ENCODE results near the gene APRT.

Gene APRT

GRCh38 chr16:88842308-88842756 lies 30.6 kb upstream of the APRT start:
- DNase-seq (ENCODE audit: low read depth in 1 of 2, low spot score in 1 of 2): no peak

- DNase-seq (ENCODE audit: low read depth in 1 of 2, low spot score in 1 of 2): no peak
These were observed 30.0 kb upstream of the APRT start for GRCh38 chr16:88841521-88842307.

GRCh38 chr16:88840600-88841215 lies 29.0 kb upstream of the APRT start:
- DNase-seq (ENCODE audit: low read depth in 1 of 2, low spot score in 1 of 2): no peak

- DNase-seq (ENCODE audit: low read depth in 1 of 2, low spot score in 1 of 2): no peak
These were observed 28.2 kb upstream of the APRT start for GRCh38 chr16:88839745-88840599.

- no peak for DNase-seq (ENCODE audit: low read depth in 1 of 2, low spot score in 1 of 2)
These were observed 27.4 kb upstream of the APRT start for GRCh38 chr16:88839026-88839529.

GRCh38 chr16:88838566-88838965 lies 26.8 kb upstream of the APRT start:
- DNase-seq (ENCODE audit: low read depth in 1 of 2, low spot score in 1 of 2): no peak

- DNase-seq (ENCODE audit: low read depth in 1 of 2, low spot score in 1 of 2): no peak
These were observed 26.1 kb upstream of the APRT start for GRCh38 chr16:88837806-88838205.

DNA sequence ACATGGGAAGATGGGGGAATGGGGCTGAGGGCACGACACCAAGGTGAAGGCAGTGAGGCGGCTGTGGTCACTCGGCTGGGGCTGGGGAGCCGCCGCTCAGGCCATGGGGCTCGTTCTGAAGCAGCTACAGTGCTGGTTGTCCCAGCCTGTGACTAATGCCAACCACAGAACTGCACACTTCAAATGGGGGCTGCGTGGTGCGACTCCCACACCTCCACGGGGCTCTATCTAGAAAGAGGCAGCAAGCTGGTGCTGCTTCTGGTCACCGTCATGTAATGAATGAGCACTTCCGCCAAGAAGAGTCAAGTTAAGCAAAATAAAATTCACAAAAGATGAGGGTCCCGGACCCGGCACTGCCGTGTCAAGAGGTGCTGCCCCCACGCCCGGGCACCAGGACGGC lies 25.1 kb upstream of the APRT start:
- DNase-seq (ENCODE audit: low read depth in 1 of 2, low spot score in 1 of 2): no peak

DNA sequence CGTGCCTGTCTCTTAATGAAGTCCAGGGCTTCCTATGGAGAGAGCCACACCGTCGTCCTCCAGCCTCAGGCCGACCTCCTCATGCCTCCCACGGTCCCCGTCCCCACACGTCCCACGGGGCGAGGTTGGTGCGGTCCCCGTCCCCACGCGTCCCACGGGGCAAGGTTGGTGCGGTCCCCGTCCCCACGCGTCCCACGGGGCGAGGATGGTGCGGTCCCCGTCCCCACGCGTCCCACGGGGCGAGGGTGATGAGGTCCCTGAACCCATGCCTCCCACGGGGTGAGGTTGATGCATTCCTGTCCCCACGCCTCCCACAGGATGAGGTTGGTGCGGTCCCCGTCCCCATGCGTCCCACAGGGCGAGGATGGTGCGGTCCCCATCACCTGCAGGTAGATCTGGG lies 24.1 kb upstream of the APRT start:
- DNase-seq (ENCODE audit: low read depth in 1 of 2, low spot score in 1 of 2): no peak

GRCh38 chr16:88835383-88835782 lies 23.7 kb upstream of the APRT start:
- DNase-seq (ENCODE audit: low read depth in 1 of 2, low spot score in 1 of 2): no peak

GRCh38 chr16:88834670-88835069 lies 22.9 kb upstream of the APRT start:
- no peak for DNase-seq (ENCODE audit: low read depth in 1 of 2, low spot score in 1 of 2)

DNA sequence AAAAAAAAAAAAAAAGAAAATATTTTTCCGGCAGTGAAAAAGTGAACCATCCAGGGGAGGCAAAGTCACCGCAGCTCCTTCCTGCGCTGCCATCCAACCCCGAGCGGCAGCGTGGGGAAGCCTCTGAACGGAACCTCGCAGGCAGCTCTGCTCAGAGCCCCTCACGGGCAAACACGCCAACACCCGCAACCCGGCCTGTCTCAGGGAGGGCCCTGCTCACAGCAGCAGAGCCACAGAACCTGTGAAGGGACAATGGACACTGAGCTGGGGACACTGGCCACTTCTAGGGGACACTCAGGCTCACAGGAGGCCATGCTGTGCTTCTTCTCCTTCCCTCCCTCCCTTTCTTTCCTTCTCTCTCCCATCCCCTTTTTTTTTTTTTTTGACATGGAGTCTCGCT lies 21.4 kb upstream of the APRT start:
- DNase-seq (ENCODE audit: low read depth in 1 of 2, low spot score in 1 of 2): no peak

GRCh38 chr16:88831838-88832237 lies 20.1 kb upstream of the APRT start:
- no peak for DNase-seq (ENCODE audit: low read depth in 1 of 2, low spot score in 1 of 2)

- no peak for DNase-seq (ENCODE audit: low read depth in 1 of 2, low spot score in 1 of 2)
These were observed 19.1 kb upstream of the APRT start for GRCh38 chr16:88830783-88831182.

- no peak for DNase-seq (ENCODE audit: low read depth in 1 of 2, low spot score in 1 of 2)
These were observed 18.5 kb upstream of the APRT start for GRCh38 chr16:88830258-88830657.

- DNase-seq (ENCODE audit: low read depth in 1 of 2, low spot score in 1 of 2): no peak
These were observed 17.0 kb upstream of the APRT start for GRCh38 chr16:88828711-88829110.

- no peak for DNase-seq (ENCODE audit: low read depth in 1 of 2, low spot score in 1 of 2)
These were observed 16.0 kb upstream of the APRT start for GRCh38 chr16:88827727-88828126.

GRCh38 chr16:88826070-88826840 lies 14.5 kb upstream of the APRT start:
- DNase-seq (ENCODE audit: low read depth in 1 of 2, low spot score in 1 of 2): no peak

DNA sequence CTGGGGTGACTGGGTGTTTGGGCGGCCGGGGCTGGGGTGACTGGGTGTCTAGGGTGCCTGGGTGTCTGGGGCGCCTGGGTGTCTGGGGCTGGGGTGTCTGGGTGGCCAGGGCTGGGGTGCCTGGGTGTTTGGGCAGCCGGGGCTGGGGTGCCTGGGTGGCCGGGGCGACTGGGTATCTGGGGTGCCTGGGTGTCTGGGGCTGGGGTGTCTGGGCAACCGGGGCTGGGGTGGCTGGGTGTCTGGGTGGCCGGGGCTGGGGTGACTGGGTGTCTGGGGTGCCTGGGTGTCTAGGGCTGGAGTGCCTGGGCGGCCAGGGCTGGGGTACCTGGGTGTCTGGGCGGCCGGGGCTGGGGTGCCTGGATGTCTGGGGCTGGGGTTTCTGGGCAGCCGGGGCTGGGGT lies 13.4 kb upstream of the APRT start:
- DNase-seq (ENCODE audit: low read depth in 1 of 2, low spot score in 1 of 2): no peak

DNA sequence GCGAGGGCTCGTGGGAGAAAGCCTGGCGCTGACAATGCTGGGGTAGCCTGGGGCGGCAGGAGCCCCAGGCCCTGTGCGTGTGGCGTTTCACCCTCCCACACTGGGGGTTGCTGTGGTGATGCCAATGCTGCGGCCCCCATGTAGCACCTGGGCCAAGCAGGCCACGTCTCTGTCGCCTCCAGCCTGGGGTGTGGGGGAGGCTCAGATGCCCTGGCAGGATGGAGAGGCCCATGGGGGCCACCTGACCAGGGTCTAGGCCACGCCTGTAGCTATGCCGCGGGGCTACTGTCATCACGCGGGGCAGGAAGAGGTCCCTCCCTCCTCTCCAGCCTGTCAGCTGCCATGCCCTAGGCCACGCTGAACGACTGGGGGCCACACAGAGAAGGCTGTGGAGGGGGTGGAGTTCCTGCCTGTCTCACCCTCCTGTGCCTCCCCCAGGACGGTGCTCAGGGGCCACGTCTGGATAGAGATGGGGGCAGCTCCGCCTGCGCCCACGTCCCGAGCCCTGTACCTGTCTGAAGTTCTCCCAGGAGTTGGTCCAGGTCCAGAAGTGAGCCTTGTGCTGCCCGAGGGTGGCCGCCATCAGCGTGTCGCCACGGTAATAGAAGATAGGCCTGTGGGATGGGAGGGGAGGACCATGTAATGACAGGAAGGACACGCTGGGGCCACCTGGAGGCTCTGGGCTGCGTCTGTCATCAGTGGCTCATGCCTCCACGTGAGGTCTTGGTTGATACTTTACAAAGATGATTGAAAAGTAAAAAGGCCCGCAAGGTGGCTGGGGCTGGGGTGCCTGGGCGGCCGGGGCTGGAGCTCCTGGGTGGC lies 12.7 kb upstream of the APRT start:
- no peak for DNase-seq (ENCODE audit: low read depth in 1 of 2, low spot score in 1 of 2)
